ENCODE measurements around the gene FGFR3. TPM values are rescaled to one million over a fixed set of nuclear protein-coding genes. Genes with fewer than 3 reads are reported as not detected.

FGFR3 gene
- total and polyA plus RNA-seq, 2 donors: 3.8 to 13.2 TPM

- no peak overlapping the region for H3K27ac ChIP-seq (ENCODE audit: low read depth in 1 of 2, low read length in 1 of 2)
- peaks cover 0 to 3% of the 10 kb centered on the region in 2 donors for H3K9me3 ChIP-seq (ENCODE audit: control insufficient read depth in 2 of 2, insufficient read depth in 1 of 2, low read length in 1 of 2)
- H3K4me3 ChIP-seq (ENCODE audit: low read length in 2 of 2): no peak overlapping the region
- no peaks in the 10 kb centered on the region for H3K36me3 ChIP-seq (ENCODE audit: control insufficient read depth in 2 of 2, insufficient read depth in 2 of 2, low read length in 1 of 2)
- peaks cover 14 to 59% of the 10 kb centered on the region in 2 donors for H3K27me3 ChIP-seq (ENCODE audit: control insufficient read depth in 2 of 2, insufficient read depth in 1 of 2, low read length in 1 of 2)
- WGBS: 86% methylated on average over 25 of the region's 25 CpGs
- H3K4me1 ChIP-seq (ENCODE audit: control insufficient read depth in 2 of 2, insufficient read depth in 2 of 2, low read length in 2 of 2): no peaks in the 10 kb centered on the region
- no peak for DNase-seq (ENCODE audit: low read depth in 6 of 9, low spot score in 9 of 9)
Observed at GRCh38 chr4:1787411-1788077, 5.5 kb upstream of the FGFR3 start.

DNA sequence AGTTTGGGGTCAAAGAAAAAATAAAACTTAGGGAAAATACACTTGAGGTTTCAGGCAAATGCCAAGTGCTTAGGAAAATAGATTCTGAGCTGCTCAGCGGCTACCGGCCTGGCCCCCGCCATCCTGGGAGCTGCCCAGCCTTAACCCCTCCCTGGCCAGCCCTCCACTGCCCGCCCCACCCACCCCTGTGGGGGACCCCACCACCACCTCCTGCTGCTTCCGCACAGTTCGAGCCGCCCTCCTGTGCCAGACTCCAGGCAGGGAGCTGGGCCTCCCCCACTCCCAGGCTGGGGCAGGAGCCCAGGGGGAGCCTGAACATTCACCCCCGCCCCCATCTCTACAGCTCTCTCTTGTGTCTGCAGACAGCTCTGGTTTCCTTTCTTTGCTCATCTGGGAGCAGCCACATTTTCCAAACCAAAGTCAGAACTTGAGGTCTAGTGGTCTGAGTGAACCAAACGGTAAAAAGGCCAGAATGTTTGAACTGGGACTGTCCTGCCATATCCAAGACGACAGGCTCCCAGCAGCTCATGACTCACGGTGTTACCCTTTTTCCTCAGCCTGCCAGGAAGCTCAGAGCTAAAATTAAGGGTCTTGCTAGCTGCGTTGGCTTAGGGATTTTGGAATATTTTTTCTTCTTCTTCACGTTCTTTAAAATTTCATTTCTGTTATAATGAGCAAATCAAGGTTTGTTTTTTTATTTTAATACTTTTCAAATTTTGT is 4.7 kb upstream of the FGFR3 start:
- H3K4me3 ChIP-seq (ENCODE audit: low read length in 2 of 2): no peak overlapping the region
- H3K27ac ChIP-seq (ENCODE audit: low read depth in 1 of 2, low read length in 1 of 2): no peak overlapping the region
- peaks cover 0 to 5% of the 10 kb centered on the region in 2 donors for H3K9me3 ChIP-seq (ENCODE audit: control insufficient read depth in 2 of 2, insufficient read depth in 1 of 2, low read length in 1 of 2)
- H3K27me3 ChIP-seq (ENCODE audit: control insufficient read depth in 2 of 2, insufficient read depth in 1 of 2, low read length in 1 of 2): peaks cover 22 to 65% of the 10 kb centered on the region in 2 donors
- DNase-seq (ENCODE audit: low read depth in 6 of 9, low spot score in 9 of 9): no peak
- 92% methylated on average over 13 of the region's 13 CpGs for WGBS
- H3K4me1 ChIP-seq (ENCODE audit: control insufficient read depth in 2 of 2, insufficient read depth in 2 of 2, low read length in 2 of 2): no peaks in the 10 kb centered on the region
- H3K36me3 ChIP-seq (ENCODE audit: control insufficient read depth in 2 of 2, insufficient read depth in 2 of 2, low read length in 1 of 2): no peaks in the 10 kb centered on the region

DNA sequence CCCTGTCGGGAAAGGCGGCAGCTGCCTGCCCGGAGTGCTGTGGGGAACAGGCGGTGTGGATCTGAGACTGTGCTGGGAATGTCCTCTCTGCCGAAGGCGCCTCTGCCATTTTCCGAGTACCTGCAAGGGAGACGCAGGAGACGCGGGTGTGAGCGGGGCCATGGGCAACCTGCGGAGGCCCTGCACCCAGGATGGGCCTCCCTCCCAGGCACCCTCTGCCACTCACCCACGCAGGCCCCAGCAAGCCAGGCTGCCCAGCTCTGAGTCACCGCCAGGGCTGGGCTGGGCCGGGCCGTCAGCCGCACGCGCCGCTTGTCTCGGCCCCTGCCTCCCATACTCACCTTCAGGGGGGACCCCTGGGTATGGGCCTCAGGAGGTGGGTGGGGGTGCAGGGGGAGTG is 3.5 kb upstream of the FGFR3 start:
- no peak for DNase-seq (ENCODE audit: low read depth in 6 of 9, low spot score in 9 of 9)
- peaks cover 5 to 7% of the 10 kb centered on the region in 2 donors for H3K4me1 ChIP-seq (ENCODE audit: control insufficient read depth in 2 of 2, insufficient read depth in 2 of 2, low read length in 2 of 2)
- WGBS: 93% methylated on average over 21 of the region's 21 CpGs

GRCh38 chr4:1790005-1790404 is 3.1 kb upstream of the FGFR3 start:
- H3K4me3 ChIP-seq (ENCODE audit: low read length in 2 of 2): no peak overlapping the region
- peaks cover 0 to 9% of the 10 kb centered on the region in 2 donors for H3K9me3 ChIP-seq (ENCODE audit: control insufficient read depth in 2 of 2, insufficient read depth in 1 of 2, low read length in 1 of 2)
- H3K27me3 ChIP-seq (ENCODE audit: control insufficient read depth in 2 of 2, insufficient read depth in 1 of 2, low read length in 1 of 2): peaks cover 38 to 71% of the 10 kb centered on the region in 2 donors
- H3K27ac ChIP-seq (ENCODE audit: low read depth in 1 of 2, low read length in 1 of 2): no peak overlapping the region
- H3K4me1 ChIP-seq (ENCODE audit: control insufficient read depth in 2 of 2, insufficient read depth in 2 of 2, low read length in 2 of 2): peaks cover 6 to 11% of the 10 kb centered on the region in 2 donors
- WGBS: 94% methylated on average over 10 of the region's 10 CpGs
- H3K36me3 ChIP-seq (ENCODE audit: control insufficient read depth in 2 of 2, insufficient read depth in 2 of 2, low read length in 1 of 2): no peaks in the 10 kb centered on the region
- no peak for DNase-seq (ENCODE audit: low read depth in 6 of 9, low spot score in 9 of 9)

More for the DNA sequence above, 3.5 kb upstream of the FGFR3 start:
- Histone ChIP-seq H3K27ac (ENCODE audit: low read depth in 1 of 2, low read length in 1 of 2) (no peak overlapping the region), H3K9me3 (ENCODE audit: control insufficient read depth in 2 of 2, insufficient read depth in 1 of 2, low read length in 1 of 2) (peaks cover 0 to 9% of the 10 kb centered on the region in 2 donors), H3K36me3 (ENCODE audit: control insufficient read depth in 2 of 2, insufficient read depth in 2 of 2, low read length in 1 of 2) (no peaks in the 10 kb centered on the region), H3K4me3 (ENCODE audit: low read length in 2 of 2) (no peak overlapping the region), H3K27me3 (ENCODE audit: control insufficient read depth in 2 of 2, insufficient read depth in 1 of 2, low read length in 1 of 2) (peaks cover 34 to 68% of the 10 kb centered on the region in 2 donors)

GRCh38 chr4:1792158-1792831 is 798 bp upstream of the FGFR3 start:
- peaks cover 0 to 9% of the 10 kb centered on the region in 2 donors for H3K9me3 ChIP-seq (ENCODE audit: control insufficient read depth in 2 of 2, insufficient read depth in 1 of 2, low read length in 1 of 2)
- peak overlapping the region in 1 of 2 donors; percentile 67 for H3K4me3 ChIP-seq (ENCODE audit: low read length in 2 of 2)
- H3K4me1 ChIP-seq (ENCODE audit: control insufficient read depth in 2 of 2, insufficient read depth in 2 of 2, low read length in 2 of 2): peaks cover 13% of the 10 kb centered on the region in 2 donors
- H3K27ac ChIP-seq (ENCODE audit: low read depth in 1 of 2, low read length in 1 of 2): no peak overlapping the region
- no peak for DNase-seq (ENCODE audit: low read depth in 6 of 9, low spot score in 9 of 9)
- H3K27me3 ChIP-seq (ENCODE audit: control insufficient read depth in 2 of 2, insufficient read depth in 1 of 2, low read length in 1 of 2): peaks cover 56 to 85% of the 10 kb centered on the region in 2 donors
- WGBS: 71% methylated on average over 29 of the region's 29 CpGs
- no peaks in the 10 kb centered on the region for H3K36me3 ChIP-seq (ENCODE audit: control insufficient read depth in 2 of 2, insufficient read depth in 2 of 2, low read length in 1 of 2)

GRCh38 chr4:1793496-1793840 is 375 bp downstream of the FGFR3 start:
- Histone ChIP-seq H3K27me3 (ENCODE audit: control insufficient read depth in 2 of 2, insufficient read depth in 1 of 2, low read length in 1 of 2) (peaks cover 56 to 91% of the 10 kb centered on the region in 2 donors), H3K36me3 (ENCODE audit: control insufficient read depth in 2 of 2, insufficient read depth in 2 of 2, low read length in 1 of 2) (no peaks in the 10 kb centered on the region), H3K4me3 (ENCODE audit: low read length in 2 of 2) (peak overlapping the region in 1 of 2 donors; percentile 67), H3K4me1 (ENCODE audit: control insufficient read depth in 2 of 2, insufficient read depth in 2 of 2, low read length in 2 of 2) (peaks cover 13% of the 10 kb centered on the region in 2 donors), H3K27ac (ENCODE audit: low read depth in 1 of 2, low read length in 1 of 2) (no peak overlapping the region), H3K9me3 (ENCODE audit: control insufficient read depth in 2 of 2, insufficient read depth in 1 of 2, low read length in 1 of 2) (peaks cover 0 to 9% of the 10 kb centered on the region in 2 donors)
- DNase-seq (ENCODE audit: low read depth in 6 of 9, low spot score in 9 of 9): peak in 2 of 9 donors; percentile 42 to 57
- under 1% methylated on average over 44 of the region's 44 CpGs for WGBS

GRCh38 chr4:1793940-1794808 is 1.1 kb downstream of the FGFR3 start:
- Histone ChIP-seq H3K4me1 (ENCODE audit: control insufficient read depth in 2 of 2, insufficient read depth in 2 of 2, low read length in 2 of 2) (peaks cover 13% of the 10 kb centered on the region in 2 donors), H3K9me3 (ENCODE audit: control insufficient read depth in 2 of 2, insufficient read depth in 1 of 2, low read length in 1 of 2) (peaks cover 0 to 9% of the 10 kb centered on the region in 2 donors), H3K36me3 (ENCODE audit: control insufficient read depth in 2 of 2, insufficient read depth in 2 of 2, low read length in 1 of 2) (no peaks in the 10 kb centered on the region), H3K27me3 (ENCODE audit: control insufficient read depth in 2 of 2, insufficient read depth in 1 of 2, low read length in 1 of 2) (peaks cover 56 to 95% of the 10 kb centered on the region in 2 donors), H3K4me3 (ENCODE audit: low read length in 2 of 2) (peak overlapping the region in 1 of 2 donors; percentile 67), H3K27ac (ENCODE audit: low read depth in 1 of 2, low read length in 1 of 2) (no peak overlapping the region)
- WGBS: 2% methylated on average over 101 of the region's 101 CpGs
- DNase-seq (ENCODE audit: low read depth in 6 of 9, low spot score in 9 of 9): no peak

DNA sequence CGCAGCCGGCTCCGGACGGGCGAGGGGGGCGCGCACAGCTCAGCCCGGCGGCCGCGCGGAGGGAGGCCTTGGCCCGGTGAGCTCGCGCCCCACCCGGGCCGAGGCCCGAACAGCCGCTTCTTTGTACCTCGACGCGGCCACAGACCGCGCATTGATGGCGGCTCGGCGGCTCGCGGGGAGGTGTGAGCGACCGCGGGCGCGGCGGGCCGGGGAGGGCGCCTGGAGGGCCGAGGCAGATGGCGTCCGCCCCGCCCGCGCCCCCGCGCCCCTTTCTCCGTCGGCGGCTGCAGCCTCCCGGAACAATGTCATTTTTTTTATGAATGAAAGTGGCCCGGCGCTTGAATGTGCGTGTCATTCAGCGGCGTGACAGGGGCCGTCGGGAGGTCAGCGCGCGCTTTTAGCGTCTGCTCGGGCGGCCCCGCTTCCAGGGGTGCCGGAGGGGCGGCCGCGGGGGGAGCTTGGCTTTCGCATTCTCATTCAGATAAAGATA is 1.8 kb downstream of the FGFR3 start:
- no peaks in the 10 kb centered on the region for H3K36me3 ChIP-seq (ENCODE audit: control insufficient read depth in 2 of 2, insufficient read depth in 2 of 2, low read length in 1 of 2)

More for the DNA sequence above, 1.8 kb downstream of the FGFR3 start:
- peak overlapping the region in 1 of 2 donors; percentile 67 for H3K4me3 ChIP-seq (ENCODE audit: low read length in 2 of 2)
- peaks cover 56 to 93% of the 10 kb centered on the region in 2 donors for H3K27me3 ChIP-seq (ENCODE audit: control insufficient read depth in 2 of 2, insufficient read depth in 1 of 2, low read length in 1 of 2)
- H3K27ac ChIP-seq (ENCODE audit: low read depth in 1 of 2, low read length in 1 of 2): no peak overlapping the region
- H3K9me3 ChIP-seq (ENCODE audit: control insufficient read depth in 2 of 2, insufficient read depth in 1 of 2, low read length in 1 of 2): peaks cover 0 to 9% of the 10 kb centered on the region in 2 donors
- no peak for DNase-seq (ENCODE audit: low read depth in 6 of 9, low spot score in 9 of 9)
- 1% methylated on average over 68 of the region's 68 CpGs for WGBS
- H3K4me1 ChIP-seq (ENCODE audit: control insufficient read depth in 2 of 2, insufficient read depth in 2 of 2, low read length in 2 of 2): peaks cover 13% of the 10 kb centered on the region in 2 donors
